ENCODE results near the gene CCDC9B. TPM values are rescaled to one million over a fixed set of nuclear protein-coding genes. Genes with fewer than 3 reads are reported as not detected.

Gene CCDC9B
- total and polyA plus RNA-seq, 8 donors = 18.3 to 72.3 (median 32.3) TPM

DNA sequence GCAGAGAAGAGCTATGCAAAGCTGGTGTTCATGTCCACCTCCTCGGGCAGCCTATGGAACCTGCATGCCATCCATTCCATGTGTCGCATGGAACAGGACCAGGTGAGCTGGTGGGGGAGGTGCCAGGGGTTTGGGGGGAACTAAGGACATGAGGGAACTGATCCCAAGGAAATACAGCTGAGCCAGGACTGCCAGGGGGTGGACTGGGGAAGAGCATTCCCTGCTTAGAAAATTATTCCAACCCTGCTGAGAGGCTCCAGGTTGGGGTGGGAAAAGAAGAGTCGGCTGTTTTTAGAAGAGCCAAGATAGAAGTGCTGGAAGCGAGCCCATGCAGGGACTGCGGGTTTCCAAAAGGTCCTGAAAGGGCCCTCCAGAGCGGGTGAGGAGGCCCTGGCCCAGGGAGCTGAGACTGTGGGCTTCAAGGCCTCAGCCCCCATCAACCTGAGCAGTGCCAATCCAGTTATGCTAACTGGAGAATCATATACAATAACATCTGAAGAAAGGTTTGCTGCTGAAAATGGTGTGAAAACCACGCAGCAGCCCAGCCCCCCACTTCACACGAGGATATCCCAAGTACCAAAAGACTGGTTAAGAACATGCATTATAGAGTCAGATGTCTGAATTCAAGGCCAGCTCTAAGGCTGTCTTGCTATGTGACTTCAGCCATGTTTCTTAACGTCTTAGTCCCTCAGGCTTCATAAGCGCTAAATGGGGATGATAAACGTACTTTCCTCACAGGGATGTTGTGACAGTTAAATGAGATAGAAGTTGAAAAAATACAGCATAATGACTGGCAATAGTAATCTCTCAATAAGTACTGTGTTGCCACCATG, 25.1 kb upstream of the CCDC9B start:
- DNase-seq (no peak), FAIRE-seq (no peak)

DNA sequence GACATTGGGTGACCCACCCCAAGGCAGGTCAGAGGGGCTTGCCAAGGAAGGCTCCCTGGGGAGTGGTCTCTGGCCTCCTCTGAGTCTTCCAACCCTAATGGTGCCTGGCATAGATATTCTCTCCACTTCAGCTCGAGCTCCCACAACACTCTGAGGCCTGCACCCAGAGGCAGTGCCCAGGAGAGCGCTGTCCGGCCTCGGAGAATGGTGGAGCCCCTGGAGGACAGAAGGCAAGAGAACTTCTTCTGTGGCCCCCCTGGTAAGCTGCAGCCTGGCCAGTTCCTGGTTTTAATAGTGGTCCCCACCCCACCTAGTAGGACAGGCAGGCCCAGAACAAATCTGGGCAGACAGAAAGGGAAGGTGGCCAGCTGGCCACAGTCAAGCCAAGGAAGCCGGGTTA, 24.3 kb upstream of the CCDC9B start:
- no peak for FAIRE-seq

More for the DNA sequence above, 25.1 kb upstream of the CCDC9B start:
- Histone ChIP-seq H3K27me3 (no peaks in the 10 kb centered on the region), H3K4me1 (peaks cover 6 to 8% (median 8%) of the 10 kb centered on the region in 3 donors), H3K36me3 (no peaks in the 10 kb centered on the region), H3K4me3 (no peak overlapping the region), H3K27ac (no peak overlapping the region), H3K9me3 (no peaks in the 10 kb centered on the region)
- no peak for ATAC-seq
- intact Hi-C loops (cut with DNase I) = no loop called here
- WGBS, 2 donors = 86 to 89% methylated on average over 11 of the region's 11 CpGs
- TF ChIP-seq CTCF (IDR thresholded peaks at IDR 0.05) = no peak

DNA sequence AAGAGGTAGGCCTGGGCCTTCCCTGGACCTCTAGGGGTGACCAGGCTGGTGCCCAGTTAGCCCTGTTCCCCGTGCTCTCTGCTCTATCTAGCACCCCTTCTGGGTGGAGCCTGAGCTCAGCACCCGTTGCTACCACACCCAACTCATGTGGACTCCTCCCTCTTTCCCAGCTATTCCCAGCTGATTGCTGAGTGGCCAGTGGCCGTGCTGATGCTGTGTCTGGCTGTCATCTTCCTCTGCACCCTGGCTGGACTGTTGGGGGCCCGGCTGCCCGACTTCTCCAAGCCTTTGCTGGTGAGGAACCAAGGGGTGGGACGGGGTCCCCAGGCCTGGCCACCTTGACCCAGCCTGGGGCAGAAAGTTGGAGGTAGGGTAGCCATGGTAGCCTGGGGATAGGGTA, 23.5 kb upstream of the CCDC9B start:
- no peak overlapping the region for H3K4me3 ChIP-seq
- FAIRE-seq (no peak), DNase-seq (no peak), ATAC-seq (no peak)
- intact Hi-C loops (cut with DNase I) = no loop called here
- H3K27me3 ChIP-seq = no peaks in the 10 kb centered on the region
- H3K4me1 ChIP-seq = peaks cover 6 to 8% (median 8%) of the 10 kb centered on the region in 3 donors
- 77 to 84% methylated on average over 6 of the region's 6 CpGs for WGBS, 2 donors
- TF ChIP-seq CTCF (IDR thresholded peaks at IDR 0.05) = no peak
- no peaks in the 10 kb centered on the region for H3K36me3 ChIP-seq
- no peak overlapping the region for H3K27ac ChIP-seq
- H3K9me3 ChIP-seq = no peaks in the 10 kb centered on the region

More for the DNA sequence above, 24.3 kb upstream of the CCDC9B start:
- TF ChIP-seq CTCF (IDR thresholded peaks at IDR 0.05) = no peak
- no peaks in the 10 kb centered on the region for H3K27me3 ChIP-seq
- DNase-seq (no peak), ATAC-seq (no peak)
- H3K4me3 ChIP-seq = no peak overlapping the region
- intact Hi-C loops (cut with DNase I) = no loop called here
- H3K9me3 ChIP-seq = no peaks in the 10 kb centered on the region
- no peak overlapping the region for H3K27ac ChIP-seq
- no peaks in the 10 kb centered on the region for H3K36me3 ChIP-seq
- H3K4me1 ChIP-seq = peaks cover 6 to 8% (median 8%) of the 10 kb centered on the region in 3 donors
- WGBS, 2 donors = 91 to 95% methylated on average over 5 of the region's 5 CpGs

DNA sequence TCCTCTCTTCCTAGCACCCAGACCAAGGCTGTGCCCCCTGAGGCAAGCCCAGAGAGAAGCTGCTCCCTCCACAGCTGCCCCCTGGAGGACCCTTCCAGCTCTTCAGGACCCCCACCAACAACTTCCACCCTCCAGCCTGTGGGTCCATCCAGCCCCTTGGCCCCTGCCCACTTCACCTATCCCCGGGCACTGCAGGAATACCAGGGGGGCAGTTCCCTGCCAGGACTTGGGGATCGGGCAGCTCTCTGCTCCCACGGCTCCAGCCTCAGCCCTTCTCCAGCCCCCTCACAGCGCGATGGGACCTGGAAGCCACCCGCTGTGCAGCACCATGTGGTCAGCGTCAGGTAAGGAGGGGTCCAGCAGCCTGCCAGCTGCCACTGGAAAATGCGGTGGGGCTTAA, 22.9 kb upstream of the CCDC9B start:
- DNase-seq = no peak
- FAIRE-seq = no peak

More for the DNA sequence above, 22.9 kb upstream of the CCDC9B start:
- 88 to 89% methylated on average over 8 of the region's 8 CpGs for WGBS, 2 donors
- Histone ChIP-seq H3K4me3 (no peak overlapping the region), H3K9me3 (no peaks in the 10 kb centered on the region), H3K36me3 (no peaks in the 10 kb centered on the region), H3K4me1 (peaks cover 6 to 8% (median 8%) of the 10 kb centered on the region in 3 donors), H3K27me3 (no peaks in the 10 kb centered on the region), H3K27ac (no peak overlapping the region)
- intact Hi-C loops (cut with DNase I) = no loop called here
- ATAC-seq = no peak
- no peak for TF ChIP-seq CTCF (IDR thresholded peaks at IDR 0.05)

All from pancreas (tissue), 10 donors.